GM21367 (cell line): ENCODE data around the gene NSG2.

ENCODE experiments used
- ATAC-seq: cut with Tn5 transposase; IDR thresholded peaks from one replicate; pipeline ENCODE4 v1.9.1; 2021; ENCODE audit not compliant: unreplicated experiment

The NSG2 gene

GRCh38 chr5:174149426-174149825 lies 103.9 kb downstream of the NSG2 start:
- no peak for ATAC-seq

- ATAC-seq = no peak
Measured at GRCh38 chr5:174149989-174150388, 104.5 kb downstream of the NSG2 start.

GRCh38 chr5:174151599-174152181 lies 106.2 kb downstream of the NSG2 start:
- ATAC-seq = no peak

GRCh38 chr5:174154559-174154958 lies 109.1 kb downstream of the NSG2 start:
- no peak for ATAC-seq

GRCh38 chr5:174155281-174155680 lies 109.8 kb downstream of the NSG2 start:
- ATAC-seq = no peak

GRCh38 chr5:174155706-174156105 lies 110.2 kb downstream of the NSG2 start:
- ATAC-seq = no peak

GRCh38 chr5:174157048-174157447 lies 111.5 kb downstream of the NSG2 start:
- no peak for ATAC-seq
